SIG-M5 treated with dmso at 0.1 percent for 504 hours (cell line): ENCODE results near the gene SIM2.

Source experiments
- DNase-seq: peaks from one replicate; lab custom pipeline; 2025; ENCODE audit not compliant: unreplicated experiment; lab: John Stamatoyannopoulos, UW

Gene SIM2

GRCh38 chr21:36734367-36735200 lies 35.7 kb downstream of the SIM2 start:
- DNase-seq: no peak

GRCh38 chr21:36735201-36735515 lies 36.2 kb downstream of the SIM2 start:
- no peak for DNase-seq

GRCh38 chr21:36735724-36736320 lies 36.9 kb downstream of the SIM2 start:
- no peak for DNase-seq

- DNase-seq: no peak
Observed at GRCh38 chr21:36738489-36739126, 39.7 kb downstream of the SIM2 start.

- DNase-seq: no peak
Observed at GRCh38 chr21:36741506-36741905, 42.6 kb downstream of the SIM2 start.

- no peak for DNase-seq
Observed at GRCh38 chr21:36743008-36743407, 44.1 kb downstream of the SIM2 start.

- no peak for DNase-seq
Observed at GRCh38 chr21:36743446-36743845, 44.5 kb downstream of the SIM2 start.

- DNase-seq: no peak
Observed at GRCh38 chr21:36744190-36744559, 45.3 kb downstream of the SIM2 start.

GRCh38 chr21:36744560-36745231 lies 45.8 kb downstream of the SIM2 start:
- DNase-seq: no peak

- no peak for DNase-seq
Observed at GRCh38 chr21:36745459-36745858, 46.5 kb downstream of the SIM2 start.

GRCh38 chr21:36747041-36747814 lies 48.3 kb downstream of the SIM2 start:
- DNase-seq: no peak

- peak; percentile 7 for DNase-seq
Observed at GRCh38 chr21:36747815-36748383, 49.0 kb downstream of the SIM2 start.

- no peak for DNase-seq
Observed at GRCh38 chr21:36749935-36750575, 51.1 kb downstream of the SIM2 start.

- no peak for DNase-seq
Observed at GRCh38 chr21:36750576-36750959, 51.7 kb downstream of the SIM2 start.

GRCh38 chr21:36751383-36751782 lies 52.5 kb downstream of the SIM2 start:
- DNase-seq: no peak

GRCh38 chr21:36753556-36753955 lies 54.6 kb downstream of the SIM2 start:
- no peak for DNase-seq

GRCh38 chr21:36754241-36754898 lies 55.5 kb downstream of the SIM2 start:
- DNase-seq: no peak

- peak; percentile 56 for DNase-seq
Observed at GRCh38 chr21:36756527-36756926, 57.6 kb downstream of the SIM2 start.

GRCh38 chr21:36757196-36757595 lies 58.3 kb downstream of the SIM2 start:
- DNase-seq: no peak
